ENCODE results near the gene PXMP2. TPM values are rescaled to one million over a fixed set of nuclear protein-coding genes. Genes with fewer than 3 reads are reported as not detected.

PXMP2 gene
- total and polyA plus RNA-seq, 9 donors = 12.4 to 45.0 (median 27.4) TPM

DNA sequence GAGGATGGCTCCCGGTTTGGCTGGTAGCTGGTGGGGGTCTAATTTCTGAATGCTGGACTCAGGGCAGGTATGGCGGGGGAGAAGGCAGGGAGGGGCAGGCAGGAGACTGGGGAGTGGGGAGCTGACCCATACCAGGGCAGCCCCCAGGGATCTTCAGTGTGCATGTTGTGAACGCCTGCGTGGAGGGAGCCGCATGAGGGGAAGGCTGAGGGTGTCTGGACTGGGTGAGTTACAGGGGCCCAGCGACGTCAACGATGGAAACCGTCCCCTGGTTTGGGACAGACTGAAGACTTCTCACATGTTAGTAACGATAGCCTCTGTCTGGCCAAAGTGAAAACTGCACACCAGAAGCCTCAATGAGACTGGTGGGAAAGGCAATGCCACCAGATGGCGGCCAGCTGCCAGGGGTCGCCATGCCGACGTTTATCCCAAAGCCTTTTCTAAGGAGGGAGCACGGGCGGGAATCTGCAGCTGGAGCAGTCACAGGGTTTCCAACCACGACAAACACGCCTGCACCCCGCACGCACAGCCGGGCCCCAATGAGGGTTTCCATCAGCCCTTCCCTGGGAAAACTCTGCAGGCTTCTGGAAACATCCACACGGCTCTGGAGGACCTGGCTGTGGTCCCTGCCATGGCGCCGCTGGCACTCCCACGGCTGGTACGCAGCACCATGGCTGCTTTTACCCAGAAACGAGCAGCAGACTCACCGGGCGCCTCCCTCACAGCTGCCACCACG is 37.3 kb downstream of the PXMP2 start:
- Histone ChIP-seq H3K36me3 (no peaks in the 10 kb centered on the region), H3K4me3 (no peak overlapping the region), H3K27me3 (no peaks in the 10 kb centered on the region), H3K4me1 (ENCODE audit: insufficient read depth) (no peaks in the 10 kb centered on the region), H3K27ac (no peak overlapping the region), H3K9me3 (no peaks in the 10 kb centered on the region)
- TF ChIP-seq POLR2A (IDR thresholded peaks at IDR 0.05) = no peak
- TF ChIP-seq EP300 (IDR thresholded peaks at IDR 0.05) = no peak
- TF ChIP-seq, protein P1, sequence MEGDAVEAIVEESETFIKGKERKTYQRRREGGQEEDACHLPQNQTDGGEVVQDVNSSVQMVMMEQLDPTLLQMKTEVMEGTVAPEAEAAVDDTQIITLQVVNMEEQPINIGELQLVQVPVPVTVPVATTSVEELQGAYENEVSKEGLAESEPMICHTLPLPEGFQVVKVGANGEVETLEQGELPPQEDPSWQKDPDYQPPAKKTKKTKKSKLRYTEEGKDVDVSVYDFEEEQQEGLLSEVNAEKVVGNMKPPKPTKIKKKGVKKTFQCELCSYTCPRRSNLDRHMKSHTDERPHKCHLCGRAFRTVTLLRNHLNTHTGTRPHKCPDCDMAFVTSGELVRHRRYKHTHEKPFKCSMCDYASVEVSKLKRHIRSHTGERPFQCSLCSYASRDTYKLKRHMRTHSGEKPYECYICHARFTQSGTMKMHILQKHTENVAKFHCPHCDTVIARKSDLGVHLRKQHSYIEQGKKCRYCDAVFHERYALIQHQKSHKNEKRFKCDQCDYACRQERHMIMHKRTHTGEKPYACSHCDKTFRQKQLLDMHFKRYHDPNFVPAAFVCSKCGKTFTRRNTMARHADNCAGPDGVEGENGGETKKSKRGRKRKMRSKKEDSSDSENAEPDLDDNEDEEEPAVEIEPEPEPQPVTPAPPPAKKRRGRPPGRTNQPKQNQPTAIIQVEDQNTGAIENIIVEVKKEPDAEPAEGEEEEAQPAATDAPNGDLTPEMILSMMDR (IDR thresholded peaks at IDR 0.05) = no peak
- intact Hi-C loops (cut with DNase I) = no loop called here
- 73 to 87% (median 86%) methylated on average over 30 of the region's 30 CpGs for WGBS, 3 donors
- DNase-seq = no peak

GRCh38 chr12:132726386-132726785 is 39.0 kb downstream of the PXMP2 start:
- Histone ChIP-seq H3K4me1 (ENCODE audit: insufficient read depth) (peaks cover 2% of the 10 kb centered on the region), H3K27ac (no peak overlapping the region), H3K27me3 (no peaks in the 10 kb centered on the region), H3K9me3 (no peaks in the 10 kb centered on the region), H3K4me3 (no peak overlapping the region), H3K36me3 (no peaks in the 10 kb centered on the region)
- WGBS, 3 donors = 92% methylated on average over 12 of the region's 12 CpGs
- intact Hi-C loops (cut with DNase I) = no loop called here
- TF ChIP-seq POLR2A (IDR thresholded peaks at IDR 0.05) = no peak
- no peak for TF ChIP-seq EP300 (IDR thresholded peaks at IDR 0.05)
- TF ChIP-seq, protein P1 (IDR thresholded peaks at IDR 0.05) = no peak
- no peak for DNase-seq

- no peaks in the 10 kb centered on the region for H3K9me3 ChIP-seq
- peaks cover 2% of the 10 kb centered on the region for H3K4me1 ChIP-seq (ENCODE audit: insufficient read depth)
- H3K27me3 ChIP-seq = no peaks in the 10 kb centered on the region
- intact Hi-C loops (cut with DNase I) = no loop called here
- no peak overlapping the region for H3K27ac ChIP-seq
- no peak overlapping the region for H3K4me3 ChIP-seq
- TF ChIP-seq, protein P1 (IDR thresholded peaks at IDR 0.05) = no peak
- TF ChIP-seq EP300 (IDR thresholded peaks at IDR 0.05) (no peak), POLR2A (IDR thresholded peaks at IDR 0.05) (no peak)
- no peaks in the 10 kb centered on the region for H3K36me3 ChIP-seq
- WGBS, 3 donors = 91 to 94% (median 92%) methylated on average over 37 of the region's 37 CpGs
- no peak for DNase-seq
These were observed 39.9 kb downstream of the PXMP2 start for GRCh38 chr12:132727091-132727794.

DNA sequence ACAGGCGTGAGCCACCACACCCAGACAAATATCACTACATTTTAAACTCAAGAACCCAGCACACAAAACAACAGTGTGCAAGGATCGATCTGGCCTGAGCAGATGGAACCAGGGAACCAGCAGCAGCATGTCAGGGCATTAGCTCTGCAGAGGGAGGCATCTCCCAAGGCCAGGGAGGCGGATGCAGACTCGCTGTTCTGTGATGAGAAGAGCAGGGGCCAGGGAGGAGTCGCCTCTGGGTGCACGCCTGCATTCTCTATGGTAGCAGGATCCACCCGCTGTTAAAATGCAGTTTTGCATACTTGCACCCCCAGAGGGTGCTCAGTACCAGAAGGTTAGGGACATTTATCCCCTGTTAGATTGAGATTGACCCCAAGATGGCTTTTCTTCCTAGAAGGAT is 41.1 kb downstream of the PXMP2 start:
- no peak overlapping the region for H3K27ac ChIP-seq
- TF ChIP-seq POLR2A (IDR thresholded peaks at IDR 0.05) = no peak
- TF ChIP-seq EP300 (IDR thresholded peaks at IDR 0.05) = no peak
- TF ChIP-seq, protein P1 (IDR thresholded peaks at IDR 0.05) = no peak
- H3K27me3 ChIP-seq = no peaks in the 10 kb centered on the region
- intact Hi-C loops (cut with DNase I) = no loop called here
- H3K4me1 ChIP-seq (ENCODE audit: insufficient read depth) = peaks cover 2% of the 10 kb centered on the region
- H3K36me3 ChIP-seq = no peaks in the 10 kb centered on the region
- H3K4me3 ChIP-seq = no peak overlapping the region
- WGBS, 3 donors = 89 to 92% (median 89%) methylated on average over 7 of the region's 7 CpGs
- no peaks in the 10 kb centered on the region for H3K9me3 ChIP-seq
- no peak for DNase-seq
